RWPE1 (cell line): ENCODE measurements around the gene RNF32.

Experiments
- CTCF ChIA-PET: fragments of 350-600 bp; sonication (Branson Sonifier 250); formaldehyde crosslinking; extraction: SDS; loops from one replicate; lab custom pipeline; 2021; lab: Yijun Ruan, JAX
- POLR2A ChIA-PET: fragments of 400-600 bp; formaldehyde crosslinking; extraction: SDS; loops from one replicate; lab custom pipeline; 2020; ENCODE audit warnings: antibody characterized with exemption; ENCODE audit not compliant: low non-redundant PET; lab: Yijun Ruan, JAX
- DNase-seq: peaks from one replicate; pipeline ENCODE4 v3.0.0; 2012; ENCODE audit warnings: low spot score
- H3K27ac ChIP-seq: fragments of 450-650 bp; 2 replicates; pipeline ENCODE4 v1.5.1; 2017
- TF ChIP-seq, protein P1 (sequence below): fragments of 450-650 bp; conservative IDR thresholded peaks from 2 replicates; pipeline ENCODE4 v1.5.1; 2017; ENCODE audit warnings: low read depth, mild to moderate bottlenecking

Gene RNF32

GRCh38 chr7:156608173-156608478 lies 32.4 kb upstream of the RNF32 start:
- no peak overlapping the region for H3K27ac ChIP-seq
- ChIA-PET CTCF (no interaction called here), POLR2A (no interaction called here)
- TF ChIP-seq, protein P1, sequence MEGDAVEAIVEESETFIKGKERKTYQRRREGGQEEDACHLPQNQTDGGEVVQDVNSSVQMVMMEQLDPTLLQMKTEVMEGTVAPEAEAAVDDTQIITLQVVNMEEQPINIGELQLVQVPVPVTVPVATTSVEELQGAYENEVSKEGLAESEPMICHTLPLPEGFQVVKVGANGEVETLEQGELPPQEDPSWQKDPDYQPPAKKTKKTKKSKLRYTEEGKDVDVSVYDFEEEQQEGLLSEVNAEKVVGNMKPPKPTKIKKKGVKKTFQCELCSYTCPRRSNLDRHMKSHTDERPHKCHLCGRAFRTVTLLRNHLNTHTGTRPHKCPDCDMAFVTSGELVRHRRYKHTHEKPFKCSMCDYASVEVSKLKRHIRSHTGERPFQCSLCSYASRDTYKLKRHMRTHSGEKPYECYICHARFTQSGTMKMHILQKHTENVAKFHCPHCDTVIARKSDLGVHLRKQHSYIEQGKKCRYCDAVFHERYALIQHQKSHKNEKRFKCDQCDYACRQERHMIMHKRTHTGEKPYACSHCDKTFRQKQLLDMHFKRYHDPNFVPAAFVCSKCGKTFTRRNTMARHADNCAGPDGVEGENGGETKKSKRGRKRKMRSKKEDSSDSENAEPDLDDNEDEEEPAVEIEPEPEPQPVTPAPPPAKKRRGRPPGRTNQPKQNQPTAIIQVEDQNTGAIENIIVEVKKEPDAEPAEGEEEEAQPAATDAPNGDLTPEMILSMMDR = no peak
- no peak for DNase-seq

DNA sequence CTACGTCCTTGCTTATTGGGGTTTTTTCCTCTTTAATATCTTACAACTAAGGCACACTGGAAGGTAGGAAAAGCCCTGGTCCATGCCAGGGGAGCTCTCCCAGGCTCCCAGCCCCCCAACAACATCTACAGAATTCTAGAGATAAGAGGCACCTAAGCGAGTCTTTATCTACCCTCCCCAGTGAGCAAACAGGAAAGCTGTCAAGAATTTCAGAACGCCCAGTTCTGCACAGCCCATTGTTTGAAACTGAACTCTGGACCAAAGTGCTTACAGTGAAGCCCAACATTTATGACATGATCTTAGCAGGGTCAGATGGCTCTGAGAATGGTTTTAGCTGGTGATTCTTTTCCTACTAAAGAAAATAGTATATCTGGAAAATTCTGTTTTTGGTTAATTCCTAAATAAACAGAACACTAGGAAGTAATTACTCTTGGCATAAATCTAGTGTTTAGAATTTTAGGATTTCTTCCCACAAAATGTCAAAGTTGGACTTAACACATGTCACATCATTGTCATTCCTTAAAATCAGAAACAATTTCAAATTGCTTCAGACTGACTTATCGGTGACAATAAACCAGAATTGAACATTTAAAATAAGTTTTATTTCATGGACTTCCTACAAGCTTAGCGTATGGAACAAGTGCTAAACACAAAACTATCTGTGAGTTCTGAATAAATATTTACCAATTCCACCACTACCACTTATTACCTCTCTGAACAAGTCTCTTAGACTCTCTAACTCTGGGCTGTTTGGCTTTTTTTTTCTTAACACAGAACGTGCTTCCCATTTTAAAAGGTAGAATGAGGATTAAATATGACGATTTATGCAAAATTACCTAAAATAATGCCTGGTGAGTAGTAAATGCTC lies 31.3 kb upstream of the RNF32 start:
- ChIA-PET POLR2A (no interaction called here), CTCF (no interaction called here)
- TF ChIP-seq, protein P1 = no peak
- no peak overlapping the region for H3K27ac ChIP-seq
- DNase-seq = no peak

GRCh38 chr7:156610130-156610529 lies 30.4 kb upstream of the RNF32 start:
- ChIA-PET CTCF (no interaction called here), POLR2A (no interaction called here)
- no peak overlapping the region for H3K27ac ChIP-seq
- no peak for DNase-seq
- TF ChIP-seq, protein P1 = no peak

- TF ChIP-seq, protein P1 = no peak
- ChIA-PET POLR2A (no interaction called here), CTCF (no interaction called here)
- H3K27ac ChIP-seq = no peak overlapping the region
- no peak for DNase-seq
These were observed 30.0 kb upstream of the RNF32 start for GRCh38 chr7:156610601-156611000.

GRCh38 chr7:156611014-156612010 lies 29.3 kb upstream of the RNF32 start:
- CTCF ChIA-PET = no interaction called here
- no peak overlapping the region for H3K27ac ChIP-seq
- no peak for DNase-seq
- POLR2A ChIA-PET = no interaction called here
- TF ChIP-seq, protein P1 = no peak

DNA sequence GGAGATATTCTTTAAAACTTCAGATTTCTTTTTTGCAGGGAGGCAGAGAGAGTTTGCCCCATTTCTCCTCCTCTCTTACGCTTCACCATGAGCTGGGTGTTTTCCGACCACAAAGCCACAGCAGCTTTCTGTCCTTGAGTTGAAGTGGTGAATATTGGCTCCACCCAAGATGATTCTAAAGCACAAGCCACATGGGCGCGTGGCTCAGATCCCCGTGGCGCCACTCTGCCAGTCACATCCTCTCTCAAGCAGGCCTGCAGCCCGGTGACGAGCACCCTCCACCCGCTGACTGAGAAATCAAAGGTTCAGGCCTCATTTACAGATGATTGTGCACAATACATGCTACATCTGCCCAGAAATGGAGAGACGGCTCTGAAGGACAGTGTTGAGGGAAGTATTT lies 27.6 kb upstream of the RNF32 start:
- TF ChIP-seq, protein P1 = no peak
- POLR2A ChIA-PET = no interaction called here
- DNase-seq = no peak
- no peak overlapping the region for H3K27ac ChIP-seq
- CTCF ChIA-PET = no interaction called here
